Measurements from ENCODE around the gene TK1. TPM values are rescaled to one million over a fixed set of nuclear protein-coding genes. Genes with fewer than 3 reads are reported as not detected.

TK1 gene
- total RNA-seq, 1 donor from 2014 or later = 6.6 TPM

GRCh38 chr17:78164748-78165607 lies 21.9 kb downstream of the TK1 start:
- intact Hi-C loops (cut with DNase I) = no loop called here
- TF ChIP-seq, protein P1, sequence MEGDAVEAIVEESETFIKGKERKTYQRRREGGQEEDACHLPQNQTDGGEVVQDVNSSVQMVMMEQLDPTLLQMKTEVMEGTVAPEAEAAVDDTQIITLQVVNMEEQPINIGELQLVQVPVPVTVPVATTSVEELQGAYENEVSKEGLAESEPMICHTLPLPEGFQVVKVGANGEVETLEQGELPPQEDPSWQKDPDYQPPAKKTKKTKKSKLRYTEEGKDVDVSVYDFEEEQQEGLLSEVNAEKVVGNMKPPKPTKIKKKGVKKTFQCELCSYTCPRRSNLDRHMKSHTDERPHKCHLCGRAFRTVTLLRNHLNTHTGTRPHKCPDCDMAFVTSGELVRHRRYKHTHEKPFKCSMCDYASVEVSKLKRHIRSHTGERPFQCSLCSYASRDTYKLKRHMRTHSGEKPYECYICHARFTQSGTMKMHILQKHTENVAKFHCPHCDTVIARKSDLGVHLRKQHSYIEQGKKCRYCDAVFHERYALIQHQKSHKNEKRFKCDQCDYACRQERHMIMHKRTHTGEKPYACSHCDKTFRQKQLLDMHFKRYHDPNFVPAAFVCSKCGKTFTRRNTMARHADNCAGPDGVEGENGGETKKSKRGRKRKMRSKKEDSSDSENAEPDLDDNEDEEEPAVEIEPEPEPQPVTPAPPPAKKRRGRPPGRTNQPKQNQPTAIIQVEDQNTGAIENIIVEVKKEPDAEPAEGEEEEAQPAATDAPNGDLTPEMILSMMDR (IDR thresholded peaks at IDR 0.05) = no peak

GRCh38 chr17:78163881-78164747 lies 22.7 kb downstream of the TK1 start:
- DNase-seq = no peak

More at GRCh38 chr17:78164748-78165607, 21.9 kb downstream of the TK1 start:
- Histone ChIP-seq H3K4me3 (no peak overlapping the region), H3K36me3 (no peaks in the 10 kb centered on the region), H3K27ac (no peak overlapping the region), H3K27me3 (ENCODE audit: low read depth) (no peaks in the 10 kb centered on the region), H3K9me3 (no peaks in the 10 kb centered on the region), H3K4me1 (peaks cover 15% of the 10 kb centered on the region)
- ATAC-seq (no peak), DNase-seq (no peak)

GRCh38 chr17:78159575-78160158 lies 27.2 kb downstream of the TK1 start:
- TF ChIP-seq, protein P1 (IDR thresholded peaks at IDR 0.05) = no peak
- Histone ChIP-seq H3K27ac (no peak overlapping the region), H3K4me1 (no peaks in the 10 kb centered on the region), H3K9me3 (no peaks in the 10 kb centered on the region), H3K36me3 (no peaks in the 10 kb centered on the region), H3K27me3 (ENCODE audit: low read depth) (no peaks in the 10 kb centered on the region), H3K4me3 (no peak overlapping the region)
- DNase-seq (no peak), ATAC-seq (peak in 1 of 2 donors; percentile 15)
- intact Hi-C loops (cut with DNase I) = no loop called here

More at GRCh38 chr17:78163881-78164747, 22.7 kb downstream of the TK1 start:
- H3K36me3 ChIP-seq = no peaks in the 10 kb centered on the region
- no peak overlapping the region for H3K27ac ChIP-seq
- TF ChIP-seq, protein P1 (IDR thresholded peaks at IDR 0.05) = no peak
- ATAC-seq = no peak
- H3K9me3 ChIP-seq = no peaks in the 10 kb centered on the region
- H3K27me3 ChIP-seq (ENCODE audit: low read depth) = no peaks in the 10 kb centered on the region
- intact Hi-C loops (cut with DNase I) = no loop called here
- H3K4me3 ChIP-seq = no peak overlapping the region
- peaks cover 6% of the 10 kb centered on the region for H3K4me1 ChIP-seq

GRCh38 chr17:78154903-78155811 lies 31.7 kb downstream of the TK1 start:
- TF ChIP-seq, protein P1 (IDR thresholded peaks at IDR 0.05) = no peak
- H3K36me3 ChIP-seq = no peaks in the 10 kb centered on the region
- H3K9me3 ChIP-seq = no peaks in the 10 kb centered on the region
- no peaks in the 10 kb centered on the region for H3K27me3 ChIP-seq (ENCODE audit: low read depth)
- intact Hi-C loops (cut with DNase I) = no loop called here
- H3K4me3 ChIP-seq = no peak overlapping the region
- DNase-seq (no peak), ATAC-seq (peak; percentile 38 to 67)
- H3K27ac ChIP-seq = no peak overlapping the region
- H3K4me1 ChIP-seq = peaks cover 16% of the 10 kb centered on the region
